HepG2 (cell line): ENCODE data around the gene QRFP. TPM values are rescaled to one million over a fixed set of nuclear protein-coding genes. Genes with fewer than 3 reads are reported as not detected.
"Not testable (repeated sequence)": the region's sequence is repeated elsewhere in the genome, so short reads cannot be mapped to it uniquely, and the experiment has no call there.

Experiments
- ATAC-seq: fragments of 200-7000 bp; cut with Tn5 transposase; 3 replicates; pipeline ENCODE4 v1.9.1; 2020; ENCODE audit warnings: mild to moderate bottlenecking, moderate library complexity
- BruUV-seq: library from RNA; stranded (reverse); fragments of 400-500 nt; replicated peaks from 2 replicates; lab custom pipeline; 2021; lab: Mats Ljungman, UMichigan
- CTCF ChIA-PET: fragments of 300-600 bp; formaldehyde crosslinking; extraction: SDS; loops from one replicate; lab custom pipeline; 2021; ENCODE audit warnings: low total read pairs, inconsistent platforms, low intra/inter-chr PET ratio; lab: Yijun Ruan, JAX
- POLR2A ChIA-PET: fragments of 350-600 bp; sonication (Branson Sonifier 250); formaldehyde crosslinking; loops from one replicate; lab custom pipeline; 2020; ENCODE audit warnings: antibody characterized with exemption, inconsistent platforms; lab: Yijun Ruan, JAX
- DNase-seq: peaks from one replicate; pipeline ENCODE4 v3.0.0-alpha.2; 2015; ENCODE audit warnings: low spot score
- FAIRE-seq: peaks from 3 replicates; lab custom pipeline; 2011; peaks lifted over from hg19 to GRCh38; lab: Jason Lieb, UNC
- H2AFZ ChIP-seq: one replicate; pipeline ENCODE4 v1.6.1; 2011; ENCODE audit warnings: low read length, inconsistent platforms
- H3K27ac ChIP-seq: fragments of 300-600 bp; 3 replicates; pipeline ENCODE4 v1.8.0; 2011; ENCODE audit warnings: mixed run types, mild to moderate bottlenecking, mixed read lengths, low read length, inconsistent platforms; ENCODE audit not compliant: insufficient read depth; ENCODE audit errors: extremely low read length
- H3K27me3 ChIP-seq, 2 experiments: fragments of 200-600 bp in 1 of 2; 2 replicates in 1 of 2; 3 replicates in 1 of 2; pipeline versions ENCODE4 v1.6.0 to v1.8.0; 2011; ENCODE audit warnings: low read length in 2 of 2, mild to moderate bottlenecking in 2 of 2, moderate library complexity in 2 of 2, inconsistent platforms in 1 of 2; ENCODE audit not compliant: insufficient read depth in 2 of 2, control insufficient read depth in 1 of 2
- H3K36me3 ChIP-seq, 2 experiments: fragments of 200-600 bp in 1 of 2; replicated peaks in 1 of 2; 2 replicates in 1 of 2; 3 replicates in 1 of 2; pipeline versions ENCODE4 v1.5.1 to v1.8.0; 2011; ENCODE audit warnings: low read length in 2 of 2, inconsistent platforms in 1 of 2; ENCODE audit not compliant: insufficient read depth in 2 of 2, control insufficient read depth in 1 of 2
- H3K4me1 ChIP-seq: 2 replicates; pipeline ENCODE4 v1.5.1; 2012; ENCODE audit warnings: low read length, inconsistent platforms; ENCODE audit not compliant: insufficient read depth
- H3K4me2 ChIP-seq: 2 replicates; pipeline ENCODE4 v1.6.0; 2011; ENCODE audit warnings: low read depth, low read length, inconsistent platforms
- H3K4me3 ChIP-seq, 3 experiments: fragments of 200-600 bp in 1 of 3; sonication (generic), shearing (Covaris generic) in 1 of 3; replicated peaks in 1 of 3; 2 replicates each; pipeline ENCODE4 v1.5.1; 2011 to 2016; ENCODE audit warnings: low read length in 3 of 3, inconsistent platforms in 2 of 3, low read depth in 2 of 3, mild to moderate bottlenecking in 2 of 3, control low read depth in 1 of 3, mixed read lengths in 1 of 3; ENCODE audit not compliant: insufficient read depth in 1 of 3
- H3K79me2 ChIP-seq: one replicate; pipeline ENCODE4 v1.6.1; 2011; ENCODE audit warnings: low read length, inconsistent platforms; ENCODE audit not compliant: insufficient read depth
- H3K9ac ChIP-seq: 2 replicates; pipeline ENCODE4 v1.6.0; 2011; ENCODE audit warnings: mild to moderate bottlenecking, low read depth, low read length, inconsistent platforms; ENCODE audit not compliant: insufficient read depth
- H3K9me3 ChIP-seq: 2 replicates; pipeline ENCODE4 v1.5.1; 2012; ENCODE audit warnings: mild to moderate bottlenecking, low read length
- H4K20me1 ChIP-seq: 2 replicates; pipeline ENCODE4 v1.6.0; 2011; ENCODE audit warnings: inconsistent platforms, mild to moderate bottlenecking, low read length, moderate library complexity; ENCODE audit not compliant: insufficient read depth
- ZC3H13 ChIP-seq: sonication (generic); formaldehyde crosslinking; IDR thresholded peaks from 2 replicates; pipeline ENCODE4 v1.8.1; 2023; ENCODE audit warnings: mild to moderate bottlenecking, missing genetic modification reagents, moderate library complexity
- ZNF720 ChIP-seq: sonication (generic); formaldehyde crosslinking; IDR thresholded peaks from 2 replicates; pipeline ENCODE4 v1.4.0; 2020; ENCODE audit warnings: missing genetic modification reagents
- WGBS: methylation state at CpG from one replicate; pipeline ENCODE4 v1.1.6; 2017; ENCODE audit warnings: low lambda C conversion rate; 5-methylcytosine and 5-hydroxymethylcytosine counted together
- in situ Hi-C: cut with HindIII; loops from 2 replicates; pipeline ENCODE4 v1.10.0; 2017; ENCODE audit warnings: low pct_unique_long_range_greater_than_20kb; ENCODE audit not compliant: extremely low pct_ligation_motif_present
- intact Hi-C: fragments of 100-400 bp; cut with micrococcal nuclease; formaldehyde crosslinking; loops from one replicate; pipeline ENCODE4 v1.10.0; 2022; ENCODE audit not compliant: unreplicated experiment
- polyA plus RNA-seq, 8 experiments: library from polyadenylated mRNA; depleted of rRNA in 3 of 8; stranded (reverse) in 7 of 8; unstranded in 1 of 8; fragments of >200 nt; fragmentation: Illumina TruSeq in 4 of 8; extraction: Trizol in 4 of 8; gene quantifications; 2 replicates each; pipeline versions ENCODE4 v1.2.1 to v1.2.3, GENCODE V29; 2011 to 2016; ENCODE audit warnings: low read depth in 4 of 8, missing spikeins in 1 of 8, mixed read lengths in 1 of 8; ENCODE audit not compliant: insufficient read depth in 1 of 8
- total RNA-seq, 5 experiments: library from RNA; depleted of rRNA; stranded (reverse); fragments of >200 nt; fragmentation: Illumina TruSeq; extraction: Trizol; gene quantifications; 2 replicates each; pipeline ENCODE4 v1.2.3, GENCODE V29; 2016; ENCODE audit warnings: low read depth in 1 of 5
- TF ChIP-seq, protein P1 (sequence below): sonication (generic); formaldehyde crosslinking; IDR thresholded peaks from 2 replicates; pipeline ENCODE4 v1.5.1; 2020; ENCODE audit warnings: missing genetic modification reagents, mild to moderate bottlenecking, borderline replicate concordance

Gene QRFP
- total and polyA plus RNA-seq, 2 of the 13 experiments (the other 11 are each of a cell fraction or from before 2014, with no cell fraction given) = not detected

DNA sequence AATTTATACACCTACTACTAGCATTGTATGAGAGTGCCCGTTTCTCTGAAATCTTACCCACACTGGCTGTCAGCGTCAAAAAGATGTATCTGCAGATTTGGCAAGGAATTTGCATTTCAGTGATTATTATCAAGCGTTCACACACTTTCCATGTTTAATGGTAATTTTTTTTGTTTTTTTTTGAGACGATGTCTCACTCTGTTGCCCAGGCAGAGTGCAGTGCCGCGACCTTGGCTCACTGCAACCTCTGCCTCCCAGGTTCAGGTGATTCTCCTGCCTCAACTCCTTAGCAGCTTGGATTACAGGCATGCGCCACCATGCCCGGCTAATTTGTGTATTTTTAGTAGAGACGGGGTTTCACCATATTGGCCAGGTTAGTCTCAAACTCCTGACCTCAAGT lies 47.3 kb downstream of the QRFP start:
- no peaks in the 10 kb centered on the region; the same call in 1 of the 2 replicates for H4K20me1 ChIP-seq
- H2AFZ ChIP-seq = no peak overlapping the region
- no peak overlapping the region for H3K4me2 ChIP-seq
- ATAC-seq = no peak
- in situ Hi-C loops = no loop called here
- no peaks in the 10 kb centered on the region for H3K27me3 ChIP-seq
- H3K36me3 ChIP-seq = peaks cover 2 to 24% of the 10 kb centered on the region in 2 experiments; a peak in 3 of 5 replicates
- intact Hi-C loops = no loop called here
- H3K4me1 ChIP-seq = peaks cover 25% of the 10 kb centered on the region
- ChIA-PET CTCF (no interaction called here), POLR2A (no interaction called here)
- no peak overlapping the region for H3K9ac ChIP-seq
- H3K9me3 ChIP-seq = no peaks in the 10 kb centered on the region
- DNase-seq = no peak
- peaks cover 56% of the 10 kb centered on the region for H3K79me2 ChIP-seq
- no peak overlapping the region for H3K27ac ChIP-seq
- TF ChIP-seq, protein P1, sequence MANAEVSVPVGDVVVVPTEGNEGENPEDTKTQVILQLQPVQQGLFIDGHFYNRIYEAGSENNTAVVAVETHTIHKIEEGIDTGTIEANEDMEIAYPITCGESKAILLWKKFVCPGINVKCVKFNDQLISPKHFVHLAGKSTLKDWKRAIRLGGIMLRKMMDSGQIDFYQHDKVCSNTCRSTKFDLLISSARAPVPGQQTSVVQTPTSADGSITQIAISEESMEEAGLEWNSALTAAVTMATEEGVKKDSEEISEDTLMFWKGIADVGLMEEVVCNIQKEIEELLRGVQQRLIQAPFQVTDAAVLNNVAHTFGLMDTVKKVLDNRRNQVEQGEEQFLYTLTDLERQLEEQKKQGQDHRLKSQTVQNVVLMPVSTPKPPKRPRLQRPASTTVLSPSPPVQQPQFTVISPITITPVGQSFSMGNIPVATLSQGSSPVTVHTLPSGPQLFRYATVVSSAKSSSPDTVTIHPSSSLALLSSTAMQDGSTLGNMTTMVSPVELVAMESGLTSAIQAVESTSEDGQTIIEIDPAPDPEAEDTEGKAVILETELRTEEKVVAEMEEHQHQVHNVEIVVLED = no peak
- TF ChIP-seq ZNF720 (CRISPR knock-in tag) = no peak
- TF ChIP-seq ZC3H13 (CRISPR knock-in tag) = no peak
- FAIRE-seq = no peak
- no TSS peak for BruUV-seq
- WGBS = 96% methylated on average over 9 of the region's 9 CpGs
- H3K4me3 ChIP-seq = no peak overlapping the region

DNA sequence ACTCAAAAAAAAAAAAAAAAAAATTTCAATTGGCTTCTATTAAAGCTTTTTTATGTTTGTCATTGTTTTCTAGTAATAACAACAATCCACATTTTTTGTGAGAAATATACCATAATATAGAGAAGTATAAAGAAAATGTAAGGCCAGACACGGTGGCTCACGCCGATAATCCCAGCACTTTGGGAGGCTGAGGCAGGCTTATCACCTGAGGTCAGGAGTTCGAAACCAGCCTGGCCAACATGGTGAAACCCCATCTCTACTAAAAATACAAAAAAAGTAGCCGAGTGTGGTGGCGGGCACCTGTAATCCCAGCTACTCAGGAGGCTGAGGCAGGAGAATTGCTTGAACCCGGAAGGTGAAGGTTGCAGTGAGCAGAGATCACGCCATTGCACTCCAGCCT lies 48.1 kb downstream of the QRFP start:
- intact Hi-C loops, ATAC-seq, BruUV-seq, in situ Hi-C loops, H3K4me2 ChIP-seq, H2AFZ ChIP-seq, DNase-seq, H3K4me3 ChIP-seq, FAIRE-seq, H3K27ac ChIP-seq, H3K9me3 ChIP-seq, H4K20me1 ChIP-seq, H3K27me3 ChIP-seq, CTCF ChIA-PET, H3K9ac ChIP-seq, POLR2A ChIA-PET: not testable (repeated sequence)
- Histone ChIP-seq H3K36me3 (peaks cover 0 to 15% of the 10 kb centered on the region in 2 experiments; a peak in 2 of 5 replicates), H3K79me2 (peaks cover 64% of the 10 kb centered on the region), H3K4me1 (peaks cover 25% of the 10 kb centered on the region)
- WGBS = 94% methylated on average over 8 of the region's 8 CpGs
